Measurements from ENCODE around the gene TMEM43.
A peak's percentile ranks its signal among the peaks of the same experiment; 100 is the strongest.

Gene TMEM43

DNA sequence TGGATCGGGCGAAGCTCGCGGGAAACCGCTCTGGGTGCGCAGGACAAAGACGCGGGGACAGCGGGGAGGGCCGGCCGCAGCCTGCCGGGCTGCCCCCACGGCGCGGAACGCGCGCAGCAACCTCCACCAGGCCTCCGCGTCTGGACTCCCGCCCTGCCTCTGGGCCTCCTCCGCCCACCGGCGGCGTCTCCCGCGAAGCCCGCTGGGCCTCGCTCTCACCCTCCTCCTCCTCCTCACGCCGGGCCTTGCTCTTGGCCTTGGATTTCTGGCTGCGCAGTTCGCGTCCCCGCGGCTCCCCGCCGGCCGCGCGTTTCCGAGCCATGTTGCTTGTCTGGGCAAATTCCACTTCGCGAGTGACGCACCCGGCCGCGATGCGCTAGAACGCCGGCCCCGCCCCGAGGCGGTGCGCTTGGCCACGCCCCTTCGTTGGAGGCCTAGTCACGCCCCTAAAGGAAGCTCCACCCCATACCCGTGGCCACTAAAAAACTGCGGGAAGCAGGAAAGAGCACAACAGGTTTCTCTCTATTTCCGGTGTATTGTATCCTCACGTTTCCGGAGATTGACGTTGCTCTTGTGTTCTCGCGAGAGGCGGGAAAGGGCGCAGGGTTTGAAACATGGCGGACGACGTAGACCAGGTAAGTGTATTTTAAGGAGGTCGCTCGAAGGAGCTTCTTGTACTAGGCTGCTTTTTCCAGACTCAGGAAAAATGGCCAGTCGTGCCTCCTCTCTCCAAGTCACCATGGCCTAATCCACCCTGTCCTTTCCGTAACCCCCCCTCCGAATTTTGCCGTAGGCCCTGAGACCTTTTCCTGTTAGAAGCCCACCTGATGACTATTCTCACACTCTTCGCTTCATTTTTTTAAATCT is 53.6 kb downstream of the TMEM43 start, which contains the start of the genes LSM3 and XPC:
Gene LSM3 (plus strand): TSS at position 571 of the 867 bp plus-strand sequence. CDS start 44 bp downstream, at position 615.
Gene XPC (minus strand): TSS at position 355 of the 867 bp plus-strand sequence. CDS start 33 bp downstream, at position 322.
- DNase-seq (ENCODE audit: low read depth): peak; percentile 92

GRCh38 chr3:14179114-14179465 is 54.2 kb downstream of the TMEM43 start:
- no peak for DNase-seq (ENCODE audit: low read depth)

DNA sequence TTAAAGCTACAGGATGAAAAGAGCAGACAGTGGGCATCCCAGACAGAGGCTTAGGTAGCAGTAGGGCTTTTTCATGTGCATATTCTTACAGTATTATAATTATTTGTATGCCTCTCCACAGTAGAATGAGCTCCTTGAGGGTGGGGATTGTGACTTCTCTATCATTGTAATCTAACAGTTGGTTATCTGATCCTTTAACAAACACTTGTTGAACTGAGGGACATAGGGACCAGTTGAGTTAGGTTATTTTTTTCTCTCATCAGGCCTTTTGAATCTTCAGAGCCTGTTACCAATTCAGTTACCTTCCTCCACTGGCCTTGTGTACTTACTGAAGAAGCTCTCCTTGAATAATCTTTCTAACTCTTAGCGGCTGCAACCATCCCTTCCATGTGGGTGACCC is 54.9 kb downstream of the TMEM43 start:
- no peak for DNase-seq (ENCODE audit: low read depth)

- no peak for DNase-seq (ENCODE audit: low read depth)
Measured at GRCh38 chr3:14181253-14181652, 56.4 kb downstream of the TMEM43 start.

DNA sequence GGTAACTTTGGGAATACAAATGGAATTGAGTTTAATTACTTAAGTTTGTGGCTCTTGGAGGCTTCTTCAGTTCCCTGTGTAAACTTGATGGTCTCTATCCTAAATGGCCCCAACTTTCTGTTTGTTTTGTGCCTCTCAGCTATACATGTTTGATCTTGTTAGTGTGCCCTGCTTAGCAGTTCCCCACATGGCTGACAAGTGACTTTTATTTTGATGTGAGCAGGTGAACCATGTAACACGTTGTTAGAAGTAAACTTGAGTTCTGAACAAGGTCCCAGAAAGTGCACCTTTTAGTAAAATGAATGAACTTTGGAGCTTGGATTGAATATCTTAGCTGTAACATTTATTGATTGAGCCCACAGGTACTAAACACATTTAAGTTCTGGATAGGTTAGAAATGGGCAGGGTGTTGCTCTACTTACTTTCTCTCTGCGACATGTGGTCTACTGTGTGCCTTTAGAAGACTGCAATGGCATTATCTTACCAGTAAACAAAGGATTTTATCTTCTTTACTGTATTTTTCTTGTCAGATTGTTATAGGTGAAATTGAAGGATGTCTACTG is 58.2 kb downstream of the TMEM43 start:
- no peak for DNase-seq (ENCODE audit: low read depth)

DNA sequence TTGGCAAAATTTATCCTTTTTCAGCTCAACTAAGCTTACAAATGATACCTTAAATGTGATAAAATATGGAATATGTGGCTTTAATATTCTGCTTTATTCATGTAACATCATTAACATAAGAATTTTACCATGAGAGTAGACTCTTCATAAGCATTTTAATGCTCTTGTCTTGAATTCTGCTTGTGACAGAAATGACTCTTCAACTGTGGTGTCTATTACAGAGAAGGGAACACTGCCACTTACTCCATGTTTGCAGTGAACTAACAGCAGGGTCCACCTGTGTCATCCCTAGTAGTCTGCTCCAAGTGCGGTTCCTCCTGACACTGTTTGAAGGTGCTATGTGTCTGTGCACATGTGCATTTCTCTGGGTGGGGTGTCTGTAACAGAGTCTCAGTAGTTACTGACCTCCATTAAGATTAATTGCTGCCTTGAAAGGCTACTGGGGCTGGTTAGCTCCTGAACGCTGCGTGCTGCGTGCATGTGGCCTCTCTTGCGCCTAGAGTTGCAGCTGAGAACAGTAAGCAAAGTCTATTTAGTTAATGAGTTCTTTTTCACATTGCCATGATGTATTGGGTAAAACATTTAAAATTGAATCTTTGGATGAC is 62.1 kb downstream of the TMEM43 start:
- no peak for DNase-seq (ENCODE audit: low read depth)

- DNase-seq (ENCODE audit: low read depth): no peak
Measured at GRCh38 chr3:14188041-14188754, 63.3 kb downstream of the TMEM43 start.
